ENCODE data around the gene CD48.

CD48 gene

GRCh38 chr1:160630523-160631451 is 80.8 kb downstream of the CD48 start:
- DNase-seq = no peak

GRCh38 chr1:160629286-160630210 is 82.1 kb downstream of the CD48 start:
- peak; percentile 59 to 87 (median 73) for DNase-seq

GRCh38 chr1:160628799-160629263 is 82.8 kb downstream of the CD48 start:
- DNase-seq = peak in 3 of 5 donors; percentile 14 to 64 (median 30)

Measured in T-helper 1 cell (primary cell).